ENCODE results near the gene ASMTL.

ASMTL gene

DNA sequence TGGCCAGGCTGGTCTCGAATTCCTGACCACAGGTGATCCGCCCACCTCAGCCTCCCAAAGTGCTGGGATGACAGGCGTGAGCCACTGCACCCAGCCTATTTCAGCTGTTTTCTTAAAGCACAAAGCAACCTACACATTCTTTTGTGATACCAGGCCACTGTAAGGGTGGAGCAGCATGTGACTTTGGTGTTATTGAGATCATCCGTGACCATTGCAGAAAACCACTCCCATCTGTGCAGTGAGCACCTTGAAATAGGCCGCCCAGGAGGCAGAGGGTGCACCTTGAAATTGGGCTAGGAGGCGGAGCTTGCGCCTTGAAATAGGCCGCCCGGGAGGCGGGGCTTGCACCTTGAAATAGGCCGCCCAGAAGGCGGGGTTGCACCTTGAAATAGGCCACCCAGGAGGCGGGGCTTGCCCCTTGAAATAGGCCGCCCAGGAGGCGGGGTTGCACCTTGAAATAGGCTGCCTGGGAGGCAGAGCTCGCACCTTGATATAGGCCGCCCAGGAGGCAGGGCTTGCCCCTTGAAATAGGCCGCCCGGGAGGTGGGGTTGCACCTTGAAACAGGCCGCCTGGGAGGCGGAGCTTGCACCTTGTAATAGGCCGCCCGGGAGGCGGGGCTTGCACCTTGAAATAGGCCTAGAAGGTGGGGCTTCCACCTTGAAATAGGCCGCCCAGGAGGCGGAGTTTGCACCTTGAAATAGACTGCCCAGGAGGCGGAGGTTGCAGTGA lies 51.8 kb downstream of the ASMTL start:
- DNase-seq, result no peak

DNA sequence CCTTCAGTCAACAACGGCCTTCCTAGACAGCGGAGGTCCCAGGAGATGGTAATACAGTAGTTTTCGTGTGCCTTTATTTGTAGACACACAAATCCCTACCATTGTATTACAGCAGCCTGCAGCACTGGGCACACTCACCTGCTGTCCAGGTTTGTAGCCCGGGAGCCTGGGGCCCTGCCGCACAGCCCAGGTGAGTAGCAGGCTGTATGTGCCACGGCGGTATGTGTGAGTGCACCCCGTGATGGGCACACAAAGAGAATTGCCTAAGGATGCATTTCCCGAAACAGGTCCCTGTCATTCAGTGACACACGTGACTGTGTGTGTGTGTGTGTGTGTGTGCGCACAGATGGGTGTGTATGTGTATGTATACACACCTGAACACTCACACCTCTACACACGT lies 52.7 kb downstream of the ASMTL start:
- no peak for DNase-seq

DNA sequence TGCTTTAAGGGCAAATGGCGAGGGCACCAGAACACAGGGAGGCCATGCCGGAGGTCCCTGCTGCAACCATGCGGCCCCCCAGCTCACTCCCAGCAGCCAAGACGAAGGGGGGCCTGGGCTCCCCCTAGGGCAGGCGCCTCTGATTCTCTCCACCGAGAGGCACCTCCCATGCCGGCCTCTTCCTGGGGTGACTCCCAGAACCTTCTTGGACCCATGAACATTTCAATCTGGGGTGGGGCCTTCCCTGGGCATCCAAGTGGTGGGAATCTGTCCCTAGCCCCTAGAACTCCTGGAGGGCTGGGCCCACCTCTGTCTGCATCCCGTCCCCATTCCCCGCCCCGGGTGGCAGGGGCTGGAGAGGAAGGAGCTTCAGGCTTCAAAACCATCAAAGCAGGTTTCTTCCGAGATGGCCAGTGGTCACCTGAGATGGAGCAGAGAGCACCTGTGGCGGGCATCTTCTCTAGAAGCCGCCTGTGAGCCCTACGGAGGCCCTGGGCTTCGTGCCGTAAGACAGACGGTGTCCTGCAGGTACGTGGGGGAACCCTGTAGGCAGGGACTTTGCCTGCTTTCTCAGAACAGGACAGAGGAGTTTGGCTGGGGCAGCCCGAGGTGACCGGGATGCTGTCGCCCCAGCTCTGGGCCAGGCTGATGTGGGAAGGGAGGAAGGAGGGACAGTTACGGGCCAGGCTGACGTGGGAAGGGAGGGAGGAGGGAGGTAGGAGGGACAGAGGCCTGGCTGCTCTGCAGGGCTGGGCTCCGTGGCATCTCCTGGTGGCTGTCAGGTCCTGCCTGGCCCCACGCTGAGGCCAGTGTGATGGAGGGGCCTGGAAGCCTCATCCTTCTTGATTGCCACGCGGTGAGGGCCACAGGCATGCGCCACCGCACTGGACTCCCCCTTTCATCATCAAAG lies 54.0 kb downstream of the ASMTL start:
- no peak for DNase-seq

DNA sequence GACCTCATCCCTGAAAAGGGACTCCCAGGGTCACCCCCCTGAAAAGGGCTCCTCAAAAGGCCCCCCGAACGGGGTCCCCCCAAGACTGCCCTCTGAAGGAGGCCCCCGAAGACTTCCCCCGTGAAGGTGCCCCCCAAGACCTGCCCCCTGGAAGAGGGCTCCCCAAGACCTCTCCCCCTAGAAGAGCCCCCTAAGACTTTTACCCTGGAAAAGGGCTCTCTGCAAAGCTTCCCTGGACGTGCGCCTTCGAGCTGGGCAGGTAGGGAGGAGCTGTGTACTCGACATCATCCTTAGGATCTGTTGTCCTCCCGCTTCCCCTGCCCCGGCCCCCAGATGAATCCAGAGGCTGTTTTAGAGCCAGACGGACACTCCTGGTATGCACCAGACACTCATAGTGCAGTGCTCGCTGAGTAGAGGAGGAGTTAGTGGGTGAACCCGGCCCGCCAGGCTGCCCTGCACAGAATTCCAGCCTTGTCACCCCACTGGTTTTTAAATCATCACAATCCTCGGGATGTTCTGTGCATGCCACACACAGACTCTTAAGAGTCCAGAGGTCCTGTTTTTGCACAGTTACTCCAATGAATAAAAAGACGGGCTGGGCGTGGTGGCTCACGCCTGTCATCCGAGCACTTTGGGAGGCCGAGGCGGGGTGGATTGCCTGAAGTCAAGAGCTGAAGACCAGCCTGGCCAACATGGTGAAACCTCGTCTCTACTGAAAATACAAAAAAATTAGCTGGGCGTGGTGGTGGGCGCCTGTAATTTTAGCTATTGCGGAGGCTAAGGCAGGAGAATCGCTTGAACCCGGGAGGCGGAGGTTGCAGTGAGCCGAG lies 55.1 kb downstream of the ASMTL start:
- no peak for DNase-seq

DNA sequence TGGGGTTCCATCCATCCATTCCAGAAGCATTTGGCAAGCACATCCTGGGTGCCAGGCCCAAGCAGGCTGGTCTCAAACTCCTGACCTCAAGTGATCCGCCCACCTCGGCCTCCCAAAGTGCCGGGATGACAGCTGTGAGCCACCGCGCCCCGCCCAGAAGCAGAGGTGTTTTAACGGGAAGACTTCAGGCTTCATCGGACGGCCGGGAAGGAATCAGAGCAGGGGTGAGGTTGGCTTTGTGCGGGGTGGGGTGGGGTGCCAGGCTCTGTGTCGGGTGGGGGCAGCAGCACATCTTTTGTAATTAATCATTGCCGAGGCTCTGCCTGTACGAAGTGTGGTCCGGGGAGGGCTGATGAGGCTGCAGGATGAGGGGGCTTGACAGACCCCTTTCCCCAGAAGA lies 55.7 kb downstream of the ASMTL start:
- no peak for DNase-seq

DNA sequence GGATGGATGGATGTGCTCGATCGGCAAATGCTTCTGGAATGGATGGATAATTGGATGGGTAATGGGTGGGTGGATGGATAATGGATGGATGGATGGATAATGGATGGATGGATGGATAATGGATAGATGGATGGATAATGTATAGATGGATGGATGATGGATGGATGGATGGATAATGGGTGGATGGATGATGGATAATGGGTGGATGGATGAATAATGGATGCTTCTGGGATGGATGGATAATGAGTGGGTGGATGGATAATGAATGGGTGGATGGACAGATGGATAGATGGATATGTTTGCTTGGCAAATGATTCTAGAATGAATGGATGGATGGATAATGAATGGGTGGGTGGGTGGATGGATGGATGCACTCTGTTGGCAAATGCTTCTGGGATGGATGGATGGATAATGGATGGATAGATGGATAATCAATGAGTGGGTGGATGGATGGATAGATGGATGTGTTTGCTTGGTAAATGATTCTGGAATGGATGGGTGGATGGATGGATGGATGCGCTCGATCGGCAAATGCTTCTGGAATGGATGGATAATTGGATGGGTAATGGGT lies 57.0 kb downstream of the ASMTL start:
- no peak for DNase-seq

DNA sequence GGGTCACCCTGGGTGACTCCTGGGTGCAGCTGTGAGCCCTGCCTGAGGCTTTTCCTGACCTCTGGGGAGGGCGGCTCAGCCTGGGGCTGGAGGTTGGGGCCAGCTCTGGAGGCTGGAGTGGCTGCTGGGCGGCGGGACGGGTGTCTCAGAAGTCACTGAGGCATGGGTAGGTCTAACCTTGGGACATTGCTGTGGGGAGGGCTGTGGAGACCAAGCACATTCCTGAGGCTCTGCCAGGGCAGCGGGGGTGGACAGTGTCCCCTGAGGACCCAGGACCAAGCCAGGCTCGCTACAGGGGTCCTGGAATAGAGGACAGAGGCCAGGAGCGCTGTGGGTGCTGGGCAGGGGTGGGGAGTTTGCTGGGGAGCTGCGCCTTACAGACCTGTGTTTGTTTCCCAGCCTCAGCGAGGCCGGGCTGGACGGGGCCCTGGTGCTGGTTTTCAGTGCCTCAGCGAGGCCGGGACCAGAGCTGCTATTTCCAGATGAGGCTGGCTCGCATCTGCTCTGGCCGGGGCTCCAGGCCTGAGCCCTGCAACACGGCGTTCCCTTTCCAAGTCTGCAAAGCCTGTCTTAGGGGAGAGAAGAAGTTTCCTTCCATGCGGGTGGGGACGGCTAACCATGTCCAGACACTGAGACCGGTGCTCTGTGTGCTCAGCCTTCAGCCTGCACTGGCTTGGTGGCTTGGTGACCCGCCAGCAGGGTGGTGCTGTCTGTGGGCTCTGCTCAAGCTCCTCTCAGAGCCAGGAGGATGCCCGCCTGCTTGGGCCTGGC lies 57.8 kb downstream of the ASMTL start:
- DNase-seq, result peak; percentile 1

DNA sequence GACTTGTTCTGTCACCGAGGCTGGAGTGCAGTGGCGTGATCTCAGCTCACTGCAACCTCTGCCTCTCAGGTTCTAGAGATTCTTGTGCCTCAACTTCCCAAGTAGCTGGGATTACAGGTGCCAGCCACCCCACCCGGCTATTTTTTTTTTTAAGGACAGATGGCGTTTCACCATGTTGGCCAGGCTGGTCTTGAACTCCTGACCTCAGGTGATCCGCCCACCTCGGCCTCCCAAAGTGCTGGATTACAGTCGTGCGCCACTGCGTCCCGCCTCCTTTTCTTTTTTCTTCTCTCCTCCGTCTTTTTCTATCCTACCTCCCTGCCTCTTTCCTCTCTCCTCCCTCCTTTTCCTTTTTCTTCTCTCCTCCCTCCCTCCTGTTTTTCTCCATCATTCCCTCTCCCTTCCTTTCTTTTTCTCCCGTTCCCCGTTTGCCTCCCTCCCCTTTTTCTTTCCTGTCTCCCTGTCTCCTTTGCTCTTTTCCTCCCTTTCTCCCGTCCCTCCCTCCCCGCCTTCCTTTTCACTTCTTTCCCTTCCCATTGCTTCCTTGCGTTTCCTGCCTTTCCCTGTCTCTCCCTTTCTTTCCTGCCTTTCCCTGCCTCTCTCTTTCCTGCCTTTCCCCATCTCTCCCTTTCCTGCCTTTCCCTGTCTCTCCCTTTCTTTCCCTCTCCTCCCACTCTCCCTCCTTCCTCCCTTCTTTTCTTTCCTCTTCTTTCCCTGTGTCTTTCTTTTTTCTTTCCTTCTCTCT lies 58.7 kb downstream of the ASMTL start:
- peak; percentile 0 for DNase-seq

DNA sequence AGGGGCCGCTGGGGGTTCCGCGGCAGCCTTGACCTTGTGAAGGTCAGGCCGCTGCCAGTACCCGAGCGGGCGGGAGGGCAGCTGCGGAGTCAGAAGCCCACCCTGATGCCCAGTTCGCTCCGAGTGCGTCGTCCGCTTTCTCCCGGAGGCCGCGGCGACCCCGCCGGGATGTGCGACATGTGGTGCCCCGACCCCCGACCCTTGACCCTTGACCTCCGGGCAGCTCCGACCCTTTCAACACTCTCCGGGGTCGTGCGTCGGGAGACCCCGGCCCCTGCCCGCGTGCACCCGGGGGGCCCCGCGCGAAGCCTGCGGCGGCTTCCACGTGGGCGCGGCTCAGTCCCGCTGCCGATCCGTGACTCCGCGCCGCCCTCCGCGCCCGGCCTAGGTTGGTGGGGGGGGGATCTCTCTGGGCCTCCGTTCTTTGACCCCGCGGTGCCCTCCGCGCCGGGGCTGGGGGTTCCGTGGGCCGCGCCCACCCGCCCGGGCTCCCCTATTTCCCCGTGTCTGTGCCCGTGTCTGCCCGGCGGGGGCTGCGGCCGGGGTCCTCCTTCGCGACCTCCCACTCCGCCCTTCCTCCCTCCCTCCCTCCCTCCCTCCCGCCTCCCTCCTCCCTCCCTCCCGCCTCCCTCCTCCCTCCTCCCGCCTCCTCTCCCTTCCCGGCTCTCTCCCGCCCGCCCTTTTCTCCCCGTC lies 60.2 kb downstream of the ASMTL start:
- peak; percentile 59 for DNase-seq

DNA sequence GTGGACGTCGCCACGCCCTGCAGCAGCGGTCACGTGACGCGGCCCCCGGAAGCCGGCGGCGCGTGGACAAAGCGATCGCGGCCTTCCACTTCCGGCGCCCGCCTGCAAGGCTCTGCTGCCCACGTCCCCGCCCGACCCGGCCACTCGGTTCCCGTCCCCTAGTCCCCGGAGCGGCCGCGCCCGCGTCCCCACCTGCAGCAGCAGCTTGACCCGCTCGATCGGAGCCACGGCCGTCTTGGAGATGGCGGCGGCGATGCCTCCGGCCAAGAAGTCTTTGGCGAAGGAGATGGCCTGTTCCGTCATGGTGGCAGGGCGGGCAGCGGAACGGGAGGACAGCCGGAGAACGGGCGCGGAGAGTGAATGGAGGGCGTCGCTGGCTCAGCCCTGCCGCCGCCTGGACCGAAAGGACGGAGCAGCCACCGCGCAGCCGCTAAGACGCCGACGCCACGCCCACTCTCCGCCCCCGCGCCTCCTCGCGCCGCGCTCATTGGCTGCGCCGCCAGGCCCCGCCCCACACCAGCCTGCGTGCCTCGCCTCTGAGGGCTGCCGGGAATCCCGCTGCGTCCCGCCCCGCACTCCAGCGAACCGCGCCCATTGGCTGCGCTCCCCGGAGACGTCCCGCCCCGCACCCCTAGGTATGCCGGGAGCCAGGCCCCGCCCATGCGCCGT lies 60.9 kb downstream of the ASMTL start, which contains the start of gene SLC25A6:
TSS of gene SLC25A6 (minus strand) at position 407 of the 669 bp plus-strand sequence. CDS start at position 303, 104 bp downstream.
- DNase-seq, result peak; percentile 100

DNA sequence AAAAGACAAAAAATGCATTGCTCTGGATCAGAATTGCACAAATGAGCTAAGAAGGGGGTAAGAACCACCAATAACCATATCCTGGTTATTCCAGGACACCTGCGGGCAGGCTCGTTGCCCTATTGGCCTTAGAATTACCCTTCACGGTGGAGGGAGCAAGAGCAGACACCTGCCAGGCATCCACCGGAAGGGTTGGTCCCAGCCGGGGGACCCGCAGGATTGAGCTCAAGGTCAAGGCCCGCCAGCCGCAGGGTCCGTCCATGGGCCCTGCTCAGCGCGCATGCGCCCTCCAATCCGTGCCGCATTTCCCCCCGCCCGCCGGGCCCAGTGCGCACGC lies 61.4 kb downstream of the ASMTL start:
- peak; percentile 91 for DNase-seq

DNA sequence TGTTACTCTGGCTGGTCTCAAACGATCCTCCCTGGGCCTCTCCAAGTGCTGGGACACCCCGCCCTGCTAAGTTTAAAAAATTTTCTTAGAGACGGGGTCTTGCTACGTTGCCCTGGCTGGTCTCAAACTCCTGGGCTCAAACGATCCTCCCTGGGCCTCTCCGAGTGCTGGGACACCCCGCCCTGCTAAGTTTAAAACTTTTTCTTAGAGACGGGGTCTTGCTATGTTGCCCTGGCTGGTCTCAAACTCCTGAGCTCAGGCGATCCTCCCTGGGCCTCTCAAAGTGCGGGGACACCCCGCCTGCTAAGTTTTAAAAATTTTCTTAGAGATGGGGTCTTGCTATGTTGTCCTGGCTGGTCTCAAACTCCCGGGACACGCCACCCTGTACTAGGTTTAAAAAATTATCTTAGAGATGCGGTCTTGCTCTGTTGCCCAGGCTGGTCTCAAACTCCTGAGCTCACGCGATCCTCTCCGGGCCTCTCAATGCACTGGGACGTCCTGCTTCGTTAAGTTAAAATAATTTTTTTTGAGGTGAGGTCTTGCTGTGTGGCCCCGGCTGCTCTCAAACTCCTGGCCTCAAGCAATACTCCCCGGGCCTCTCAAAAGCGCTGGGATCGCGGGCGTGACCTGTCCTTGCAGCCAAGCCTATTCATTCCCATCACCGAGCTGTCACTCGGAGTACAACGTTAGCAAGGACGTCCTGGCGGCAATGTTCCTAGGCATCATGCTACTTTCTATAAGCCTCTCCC lies 61.9 kb downstream of the ASMTL start:
- DNase-seq, result no peak

DNA sequence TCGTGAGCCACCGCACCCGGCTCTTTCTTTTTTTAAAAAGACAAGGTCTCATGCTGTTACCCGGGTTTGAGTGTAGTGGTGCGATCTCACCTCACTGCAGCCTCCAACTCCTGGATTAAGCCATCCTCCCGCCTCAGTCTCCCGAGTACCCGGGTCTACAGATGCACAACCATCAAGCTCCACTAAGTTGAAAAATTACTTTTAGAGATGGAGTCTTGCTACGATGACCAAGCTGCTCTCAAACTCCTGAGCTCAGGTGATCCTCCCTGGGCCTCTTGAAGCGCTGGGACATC lies 62.8 kb downstream of the ASMTL start:
- DNase-seq, result no peak

DNA sequence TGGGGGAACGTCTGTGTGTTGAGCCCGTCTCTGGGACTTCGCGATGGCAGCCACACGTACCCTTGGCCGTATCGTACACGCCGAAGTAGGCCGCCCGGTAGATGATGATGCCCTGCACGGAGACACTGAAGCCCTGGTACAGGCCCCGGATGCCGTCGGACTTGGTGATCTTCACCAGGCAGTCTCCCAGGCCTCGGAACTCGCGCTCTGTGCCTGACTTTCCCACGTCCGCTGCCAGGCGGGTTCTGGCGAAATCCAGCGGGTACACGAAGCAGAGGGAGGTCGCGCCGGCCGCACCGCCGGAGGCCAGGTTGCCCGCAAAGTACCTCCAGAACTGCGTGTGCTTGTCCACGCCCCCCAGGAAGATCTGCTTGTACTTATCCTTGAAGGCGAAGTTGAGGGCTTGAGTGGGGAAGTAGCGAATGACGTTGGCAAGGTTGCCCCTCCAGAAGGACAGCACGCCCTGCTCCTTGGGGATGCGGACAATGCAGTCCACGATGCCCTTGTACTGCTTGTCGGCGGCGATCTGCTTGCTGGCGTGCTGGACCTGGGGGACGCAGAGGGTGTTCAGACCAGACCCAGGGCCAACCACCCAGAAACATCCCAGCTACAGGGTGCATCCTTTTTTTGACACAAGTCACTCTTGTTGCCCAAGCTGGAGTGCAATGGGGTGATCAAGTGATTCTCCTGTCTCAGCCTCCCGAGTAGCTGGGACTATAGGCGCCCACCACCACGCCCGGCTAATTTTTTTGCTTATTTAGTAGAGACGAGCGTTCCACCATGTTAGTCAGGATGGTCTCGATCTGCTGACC lies 63.3 kb downstream of the ASMTL start:
- no peak for DNase-seq

DNA sequence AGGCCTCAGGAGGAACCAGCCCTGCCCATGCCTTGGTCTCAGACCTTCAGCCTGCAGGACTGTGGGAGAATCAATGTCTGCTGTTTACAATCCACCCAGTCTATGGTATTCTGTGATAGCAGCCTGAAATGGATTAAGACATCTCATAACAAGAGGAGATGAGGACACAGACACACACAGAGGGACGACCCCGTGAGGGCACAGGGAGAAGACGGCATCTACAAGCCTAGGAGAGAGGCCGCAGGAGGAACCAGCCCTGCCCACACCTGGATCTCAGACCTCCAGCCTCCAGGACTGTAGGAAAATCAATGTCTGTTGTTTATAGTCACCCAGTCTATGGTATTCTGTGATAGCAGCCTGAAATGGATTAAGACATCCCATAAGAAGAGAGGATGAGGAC lies 64.1 kb downstream of the ASMTL start:
- DNase-seq, result no peak

DNA sequence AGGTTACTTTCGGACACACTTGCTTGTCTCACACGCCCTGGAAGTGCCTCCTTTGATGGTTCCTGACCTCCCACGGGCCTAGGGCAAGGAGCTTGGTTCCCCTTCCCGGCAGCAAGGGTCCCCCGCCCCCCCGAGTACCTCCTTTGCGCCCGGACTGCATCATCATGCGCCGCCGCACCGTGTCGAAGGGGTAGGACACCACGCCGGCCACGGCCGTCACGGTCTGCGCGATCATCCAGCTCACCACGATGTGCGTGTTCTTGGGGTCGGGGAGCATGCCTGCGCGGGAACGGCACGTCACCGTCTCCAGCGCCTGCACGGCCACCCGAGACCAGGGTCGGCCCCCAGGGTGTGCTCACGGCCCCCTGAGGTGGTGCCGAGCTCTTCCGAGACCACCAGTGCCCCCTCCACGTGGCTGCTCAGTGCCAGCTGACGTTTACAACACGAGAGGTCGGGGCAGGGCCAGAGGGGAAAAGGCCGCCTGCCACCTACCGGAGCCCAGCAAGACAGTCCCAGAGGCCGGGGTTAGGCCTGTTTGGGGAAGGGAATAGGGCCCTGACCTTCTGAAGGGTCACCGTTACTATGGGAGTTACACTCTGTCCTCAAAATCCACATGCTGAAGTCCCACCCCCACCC lies 65.5 kb downstream of the ASMTL start:
- no peak for DNase-seq

DNA sequence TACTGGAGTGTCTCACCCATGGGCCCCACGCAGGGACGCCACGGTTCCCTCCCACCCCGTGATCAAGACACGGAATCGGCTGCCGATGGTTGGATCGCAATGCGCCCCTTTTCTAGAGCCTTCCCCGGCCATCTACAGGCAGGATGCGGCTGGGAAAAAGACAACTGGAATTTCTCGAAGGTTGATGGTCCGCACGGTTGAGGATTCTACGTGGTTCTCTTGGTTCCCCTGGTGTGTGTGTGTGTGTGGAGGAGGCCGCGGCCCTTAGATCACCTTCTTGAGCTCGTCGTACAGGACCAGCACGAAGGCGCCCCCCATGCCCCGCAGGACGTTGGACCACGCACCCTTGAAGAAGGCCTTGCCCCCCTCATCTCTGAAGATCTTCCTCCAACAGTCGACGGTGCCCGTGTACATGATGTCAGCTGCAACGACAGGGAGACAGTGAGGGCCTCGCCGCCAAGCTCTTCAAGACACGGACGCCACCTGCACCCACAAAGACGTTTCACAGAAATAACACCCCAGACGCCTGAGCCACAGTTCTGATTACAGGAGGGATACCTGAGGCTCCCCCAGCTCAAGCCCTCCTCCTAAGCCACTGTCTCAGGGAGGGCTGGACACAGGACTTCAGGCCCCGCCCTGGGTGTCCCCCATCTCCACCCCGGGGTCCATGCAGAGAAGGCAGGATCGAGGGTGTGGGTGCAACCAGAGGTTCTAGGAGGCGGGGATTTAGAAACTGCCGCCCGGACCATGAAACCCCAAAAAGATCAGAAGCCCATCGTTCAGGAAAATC lies 66.2 kb downstream of the ASMTL start:
- DNase-seq, result no peak

Measured in stimulated activated CD4-positive, alpha-beta T cell treated with anti-CD3 and anti-CD28 coated beads, Interleukin-1b, Interleukin-23, amount 100 ng/mL, for 48 hours (primary cell).